Urothelium cell line (cell line): ENCODE results near the gene AKAP13.
"Not testable (repeated sequence)": the region's sequence is repeated elsewhere in the genome, so short reads cannot be mapped to it uniquely, and the experiment has no call there.

Experiments used
- DNase-seq: peaks from one replicate; pipeline ENCODE4 v3.0.0; 2011; ENCODE audit warnings: low spot score, mixed read lengths
- FAIRE-seq: peaks from 2 replicates; lab custom pipeline; 2011; peaks lifted over from hg19 to GRCh38; lab: Jason Lieb, UNC

Gene AKAP13

GRCh38 chr15:85470563-85471271 is 90.3 kb downstream of the AKAP13 start:
- FAIRE-seq (no peak), DNase-seq (no peak)

DNA sequence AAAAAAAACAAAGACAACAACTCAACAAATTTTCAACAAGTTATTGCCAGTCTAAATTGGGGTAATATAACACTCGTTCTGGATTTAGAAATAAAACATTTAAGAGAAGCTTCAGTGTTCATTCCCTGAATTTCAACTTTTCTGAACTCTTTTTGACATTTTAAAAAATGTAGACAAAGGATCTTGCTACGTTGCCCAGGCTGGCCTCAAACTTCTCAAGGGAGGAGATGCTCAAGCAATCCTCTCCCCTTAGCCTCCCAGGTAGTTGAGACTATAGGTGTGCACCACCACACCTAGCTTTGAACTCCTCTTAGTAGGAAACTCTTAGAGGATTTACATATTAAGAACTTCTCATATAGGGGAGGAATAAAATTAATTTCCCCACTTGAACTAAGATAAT is 91.9 kb downstream of the AKAP13 start:
- FAIRE-seq, result no peak
- no peak for DNase-seq

GRCh38 chr15:85473455-85473854 is 93.1 kb downstream of the AKAP13 start:
- FAIRE-seq (no peak), DNase-seq (no peak)

- DNase-seq, result no peak
- FAIRE-seq, result no peak
These were observed 94.4 kb downstream of the AKAP13 start for GRCh38 chr15:85474700-85475316.

DNA sequence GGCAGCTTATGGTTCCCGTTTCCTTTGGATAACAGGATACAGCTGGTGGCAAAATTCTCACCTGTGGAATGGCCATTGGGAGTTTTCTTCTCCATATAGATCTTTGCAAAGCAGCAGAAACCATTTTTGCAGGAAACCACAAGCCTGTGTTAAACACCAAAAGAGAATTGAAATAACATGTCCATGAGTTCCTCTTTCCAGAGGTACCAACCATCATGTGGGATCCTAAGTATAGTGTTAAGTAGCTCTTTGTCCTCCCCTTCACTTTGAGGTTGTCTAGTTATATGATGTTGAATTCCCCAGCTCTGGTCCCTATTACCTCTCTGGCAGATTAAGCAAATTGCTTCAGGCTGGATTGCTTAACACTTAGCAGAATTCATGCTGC is 94.9 kb downstream of the AKAP13 start:
- no peak for DNase-seq
- no peak for FAIRE-seq

GRCh38 chr15:85475711-85476110 is 95.3 kb downstream of the AKAP13 start:
- DNase-seq, result no peak
- FAIRE-seq, result peak; percentile 30

DNA sequence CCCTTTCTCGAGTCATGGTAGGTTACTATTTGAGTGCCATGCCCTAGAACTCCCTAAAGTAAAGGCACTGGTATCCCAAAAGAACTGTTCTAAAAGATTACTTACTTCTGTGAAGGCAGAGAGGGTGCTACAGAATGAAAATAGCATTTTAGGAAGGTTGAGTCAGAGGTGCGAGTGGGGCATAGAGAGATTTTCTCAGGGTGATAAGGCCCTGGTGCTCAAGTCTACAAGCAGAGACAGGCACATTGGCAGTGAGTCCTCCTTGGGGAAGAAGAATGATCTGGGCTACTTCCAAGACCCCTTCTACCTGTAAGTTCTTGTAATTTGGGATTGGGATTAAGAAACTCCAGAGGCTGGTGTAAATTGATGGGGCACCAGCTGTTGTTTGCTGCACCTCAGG is 96.7 kb downstream of the AKAP13 start:
- FAIRE-seq (no peak), DNase-seq (no peak)

GRCh38 chr15:85477730-85478129 is 97.3 kb downstream of the AKAP13 start:
- FAIRE-seq (no peak), DNase-seq (peak; percentile 19)

- peak; percentile 58 for DNase-seq
These were observed 98.8 kb downstream of the AKAP13 start for GRCh38 chr15:85479071-85479647.

DNA sequence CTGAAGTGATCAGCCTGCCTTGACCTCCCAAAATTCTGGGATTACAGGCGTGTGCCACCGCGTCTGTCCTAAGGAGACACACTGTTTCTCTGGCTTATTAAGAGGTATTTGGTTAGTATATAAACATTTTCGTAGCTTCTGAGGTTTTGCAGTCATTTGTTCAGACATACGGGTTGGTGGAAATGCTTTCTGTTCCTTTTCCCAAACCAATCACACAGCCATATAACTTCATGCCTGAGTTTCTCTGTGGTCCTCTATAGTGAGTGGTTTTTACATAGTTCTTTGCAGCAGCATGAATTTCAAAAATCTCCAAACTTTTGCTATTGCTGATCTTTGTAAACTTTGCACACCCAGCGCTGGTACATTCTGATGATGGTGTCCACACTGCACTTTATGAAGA is 100.5 kb downstream of the AKAP13 start:
- no peak for FAIRE-seq
- DNase-seq, result no peak

More at GRCh38 chr15:85479071-85479647, 98.8 kb downstream of the AKAP13 start:
- no peak for FAIRE-seq

DNA sequence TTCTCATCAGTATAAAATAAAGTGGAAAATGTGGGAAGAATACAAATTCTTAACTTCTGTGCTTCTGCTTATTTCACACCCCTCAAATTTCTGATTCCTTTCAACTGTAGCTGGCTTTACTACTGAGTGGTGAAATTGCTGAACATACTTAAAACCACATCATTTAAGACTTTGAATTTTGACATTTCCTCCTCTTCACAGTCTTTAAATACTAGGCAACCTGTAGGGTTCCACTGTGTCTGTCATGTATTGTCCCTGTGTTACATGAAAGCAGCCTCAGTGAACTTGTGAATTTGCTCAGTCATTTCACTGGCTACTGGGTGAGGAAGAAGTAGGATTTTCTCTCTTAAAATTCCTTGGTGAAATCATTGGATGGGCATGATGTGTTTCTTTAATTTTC is 101.1 kb downstream of the AKAP13 start:
- DNase-seq, FAIRE-seq: not testable (repeated sequence)

- DNase-seq (no peak), FAIRE-seq (no peak)
These were observed 102.5 kb downstream of the AKAP13 start for GRCh38 chr15:85482894-85483293.

DNA sequence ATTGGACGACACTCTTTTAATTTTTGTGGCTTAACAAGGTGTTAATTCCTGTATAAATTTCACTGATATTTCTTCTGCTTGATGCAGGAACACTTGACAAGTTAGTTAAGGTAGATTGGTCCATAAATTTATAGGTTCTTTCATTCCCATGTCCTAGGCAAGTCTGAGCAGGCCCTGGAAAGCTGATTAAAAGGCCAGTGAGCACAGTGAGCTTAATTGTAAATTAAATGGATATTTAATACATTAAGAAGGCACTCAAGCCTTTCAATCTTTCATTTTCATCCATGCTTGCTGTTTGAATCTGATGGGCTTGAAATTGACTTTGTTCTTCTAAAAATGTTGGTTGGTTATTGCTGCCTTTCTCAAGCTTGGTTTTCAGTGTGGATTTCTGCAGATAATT is 103.6 kb downstream of the AKAP13 start:
- not testable (repeated sequence) for DNase-seq, FAIRE-seq

GRCh38 chr15:85484923-85485322 is 104.5 kb downstream of the AKAP13 start:
- DNase-seq, FAIRE-seq: not testable (repeated sequence)

GRCh38 chr15:85485956-85486567 is 105.7 kb downstream of the AKAP13 start:
- peak; percentile 53 for DNase-seq
- FAIRE-seq, result peak; percentile 48

- peak; percentile 5 for FAIRE-seq
- not testable (repeated sequence) for DNase-seq
These were observed 107.4 kb downstream of the AKAP13 start for GRCh38 chr15:85487796-85488195.

GRCh38 chr15:85488997-85489396 is 108.6 kb downstream of the AKAP13 start:
- FAIRE-seq, result no peak
- DNase-seq, result no peak

GRCh38 chr15:85489773-85490493 is 109.5 kb downstream of the AKAP13 start:
- FAIRE-seq, result no peak

GRCh38 chr15:85490856-85491255 is 110.5 kb downstream of the AKAP13 start:
- DNase-seq (no peak), FAIRE-seq (no peak)

More at GRCh38 chr15:85489773-85490493, 109.5 kb downstream of the AKAP13 start:
- DNase-seq, result no peak

DNA sequence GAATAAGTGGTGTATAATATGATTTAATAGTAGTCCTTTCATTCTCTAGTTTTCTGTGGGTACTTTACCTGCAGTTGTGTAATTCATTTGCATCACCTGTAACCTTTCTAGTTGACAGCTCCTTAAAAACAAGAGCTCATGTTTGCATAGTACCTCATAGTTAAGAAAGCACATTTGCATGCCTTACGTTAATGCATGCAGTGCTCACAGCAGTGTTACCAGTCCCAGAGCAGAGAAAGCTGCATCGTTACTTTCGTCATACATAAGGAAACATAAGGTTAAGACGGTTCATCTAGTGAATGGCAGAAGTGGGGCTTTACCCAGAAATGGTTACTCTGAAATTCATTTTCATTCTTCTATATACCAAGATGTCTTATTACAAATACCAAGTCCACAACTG is 111.3 kb downstream of the AKAP13 start:
- DNase-seq (no peak), FAIRE-seq (no peak)

DNA sequence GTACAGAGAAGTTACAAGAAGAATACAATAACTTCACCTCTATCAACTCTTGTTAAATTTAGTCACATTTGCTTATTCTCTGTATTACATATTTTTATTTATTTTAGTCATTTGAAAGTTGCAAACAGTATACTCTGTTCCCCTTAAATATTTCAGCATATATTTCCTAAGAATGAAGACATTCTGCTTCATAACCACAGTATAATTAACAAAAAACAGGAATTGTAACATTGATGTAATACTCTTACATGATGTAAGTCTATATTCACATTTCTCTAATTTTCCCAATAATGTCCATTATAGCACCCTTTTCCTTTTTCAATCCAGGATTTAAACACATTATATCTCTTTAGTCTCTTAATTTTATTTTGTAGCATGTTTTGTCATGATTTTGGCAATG is 112.0 kb downstream of the AKAP13 start:
- DNase-seq (no peak), FAIRE-seq (no peak)
